Measurements from ENCODE around the gene EFCAB6. TPM values are rescaled to one million over a fixed set of nuclear protein-coding genes. Genes with fewer than 3 reads are reported as not detected.

The EFCAB6 gene
- total RNA-seq, 1 donor from 2014 or later = 1.5 TPM

GRCh38 chr22:43723816-43724215 is 88.3 kb downstream of the EFCAB6 start:
- no peak overlapping the region for H3K27ac Mint-ChIP-seq (ENCODE audit: unreplicated experiment)
- no peak for TF ChIP-seq CTCF (conservative IDR thresholded peaks at IDR 0.05)
- H3K9me3 Mint-ChIP-seq = no peaks in the 10 kb centered on the region
- H3K4me3 Mint-ChIP-seq = no peak overlapping the region
- H3K27me3 Mint-ChIP-seq (ENCODE audit: low read depth) = no peaks in the 10 kb centered on the region
- no peaks in the 10 kb centered on the region for H3K36me3 Mint-ChIP-seq (ENCODE audit: low read depth)
- DNase-seq (ENCODE audit: low read depth, low spot score) = no peak
- no peaks in the 10 kb centered on the region for H3K4me1 Mint-ChIP-seq

GRCh38 chr22:43722444-43722843 is 89.7 kb downstream of the EFCAB6 start:
- Mint-ChIP-seq H3K4me3 (no peak overlapping the region), H3K9me3 (no peaks in the 10 kb centered on the region), H3K4me1 (no peaks in the 10 kb centered on the region), H3K27me3 (ENCODE audit: low read depth) (no peaks in the 10 kb centered on the region), H3K36me3 (ENCODE audit: low read depth) (no peaks in the 10 kb centered on the region), H3K27ac (ENCODE audit: unreplicated experiment) (no peak overlapping the region)
- TF ChIP-seq CTCF (conservative IDR thresholded peaks at IDR 0.05) = no peak
- DNase-seq (ENCODE audit: low read depth, low spot score) = no peak

GRCh38 chr22:43720716-43721115 is 91.4 kb downstream of the EFCAB6 start:
- no peak overlapping the region for H3K27ac Mint-ChIP-seq (ENCODE audit: unreplicated experiment)
- no peak for DNase-seq (ENCODE audit: low read depth, low spot score)
- no peaks in the 10 kb centered on the region for H3K36me3 Mint-ChIP-seq (ENCODE audit: low read depth)
- H3K4me3 Mint-ChIP-seq = no peak overlapping the region
- no peak for TF ChIP-seq CTCF (conservative IDR thresholded peaks at IDR 0.05)
- no peaks in the 10 kb centered on the region for H3K27me3 Mint-ChIP-seq (ENCODE audit: low read depth)
- no peaks in the 10 kb centered on the region for H3K9me3 Mint-ChIP-seq
- no peaks in the 10 kb centered on the region for H3K4me1 Mint-ChIP-seq

GRCh38 chr22:43714104-43714503 is 98.0 kb downstream of the EFCAB6 start:
- Mint-ChIP-seq H3K4me1 (no peaks in the 10 kb centered on the region), H3K27me3 (ENCODE audit: low read depth) (no peaks in the 10 kb centered on the region), H3K9me3 (no peaks in the 10 kb centered on the region), H3K36me3 (ENCODE audit: low read depth) (peaks cover 5% of the 10 kb centered on the region), H3K27ac (ENCODE audit: unreplicated experiment) (no peak overlapping the region), H3K4me3 (no peak overlapping the region)
- TF ChIP-seq CTCF (conservative IDR thresholded peaks at IDR 0.05) = no peak
- DNase-seq (ENCODE audit: low read depth, low spot score) = no peak

- TF ChIP-seq CTCF (conservative IDR thresholded peaks at IDR 0.05) = no peak
- H3K4me1 Mint-ChIP-seq = no peaks in the 10 kb centered on the region
- DNase-seq (ENCODE audit: low read depth, low spot score) = no peak
- no peaks in the 10 kb centered on the region for H3K9me3 Mint-ChIP-seq
- H3K4me3 Mint-ChIP-seq = no peak overlapping the region
- H3K36me3 Mint-ChIP-seq (ENCODE audit: low read depth) = peaks cover 5% of the 10 kb centered on the region
- no peaks in the 10 kb centered on the region for H3K27me3 Mint-ChIP-seq (ENCODE audit: low read depth)
- H3K27ac Mint-ChIP-seq (ENCODE audit: unreplicated experiment) = no peak overlapping the region
Measured at GRCh38 chr22:43711681-43712080, 100.4 kb downstream of the EFCAB6 start.

- no peak overlapping the region for H3K27ac Mint-ChIP-seq (ENCODE audit: unreplicated experiment)
- peaks cover 4% of the 10 kb centered on the region for H3K9me3 Mint-ChIP-seq
- H3K27me3 Mint-ChIP-seq (ENCODE audit: low read depth) = no peaks in the 10 kb centered on the region
- H3K4me3 Mint-ChIP-seq = no peak overlapping the region
- H3K4me1 Mint-ChIP-seq = no peaks in the 10 kb centered on the region
- DNase-seq (ENCODE audit: low read depth, low spot score) = no peak
- no peak for TF ChIP-seq CTCF (conservative IDR thresholded peaks at IDR 0.05)
- H3K36me3 Mint-ChIP-seq (ENCODE audit: low read depth) = peaks cover 10% of the 10 kb centered on the region
Measured at GRCh38 chr22:43707648-43708047, 104.5 kb downstream of the EFCAB6 start.
